HG02610 (cell line): ENCODE measurements around the gene DOCK1.
"Not testable (repeated sequence)": the region's sequence is repeated elsewhere in the genome, so short reads cannot be mapped to it uniquely, and the experiment has no call there.

Source experiments
- ATAC-seq: cut with Tn5 transposase; IDR thresholded peaks from one replicate; pipeline ENCODE4 v1.9.1; 2021; ENCODE audit warnings: mild to moderate bottlenecking, moderate library complexity; ENCODE audit not compliant: unreplicated experiment

Gene DOCK1

GRCh38 chr10:126902157-126902556 lies 3.1 kb upstream of the DOCK1 start:
- no peak for ATAC-seq

GRCh38 chr10:126903656-126904360 lies 1.4 kb upstream of the DOCK1 start:
- ATAC-seq: no peak

GRCh38 chr10:126904516-126904817 lies 761 bp upstream of the DOCK1 start:
- no peak for ATAC-seq

- no peak for ATAC-seq
These were observed 812 bp downstream of the DOCK1 start for GRCh38 chr10:126905776-126906703.

- ATAC-seq: no peak
These were observed 1.6 kb downstream of the DOCK1 start for GRCh38 chr10:126906704-126907422.

GRCh38 chr10:126907423-126907970 lies 2.3 kb downstream of the DOCK1 start:
- no peak for ATAC-seq

- no peak for ATAC-seq
These were observed 3.0 kb downstream of the DOCK1 start for GRCh38 chr10:126908225-126908624.

- no peak for ATAC-seq
These were observed 3.5 kb downstream of the DOCK1 start for GRCh38 chr10:126908729-126909128.

- no peak for ATAC-seq
These were observed 3.9 kb downstream of the DOCK1 start for GRCh38 chr10:126909147-126909546.

- ATAC-seq: no peak
These were observed 5.0 kb downstream of the DOCK1 start for GRCh38 chr10:126910196-126910595.

- no peak for ATAC-seq
These were observed 5.6 kb downstream of the DOCK1 start for GRCh38 chr10:126910798-126911197.

GRCh38 chr10:126911301-126911700 lies 6.1 kb downstream of the DOCK1 start:
- no peak for ATAC-seq

GRCh38 chr10:126913316-126913715 lies 8.1 kb downstream of the DOCK1 start:
- ATAC-seq: no peak

- ATAC-seq: no peak
These were observed 9.3 kb downstream of the DOCK1 start for GRCh38 chr10:126914561-126914960.

GRCh38 chr10:126916952-126917351 lies 11.7 kb downstream of the DOCK1 start:
- not testable (repeated sequence) for ATAC-seq

- no peak for ATAC-seq
These were observed 12.1 kb downstream of the DOCK1 start for GRCh38 chr10:126917375-126917774.

- ATAC-seq: no peak
These were observed 13.0 kb downstream of the DOCK1 start for GRCh38 chr10:126917975-126918908.

- no peak for ATAC-seq
These were observed 14.2 kb downstream of the DOCK1 start for GRCh38 chr10:126919426-126919825.

- no peak for ATAC-seq
These were observed 15.9 kb downstream of the DOCK1 start for GRCh38 chr10:126921162-126921561.

- ATAC-seq: no peak
These were observed 16.8 kb downstream of the DOCK1 start for GRCh38 chr10:126921974-126922525.
